PC-9 (cell line): ENCODE data around the gene IFITM10. TPM values are rescaled to one million over a fixed set of nuclear protein-coding genes. Genes with fewer than 3 reads are reported as not detected.

Experiments used
- BruUV-seq: library from RNA; stranded (reverse); fragments of 400-500 nt; replicated peaks from 2 replicates; lab custom pipeline; 2021; lab: Mats Ljungman, UMichigan
- CTCF ChIA-PET: fragments of 300-600 bp; sonication (Branson Sonifier 250); formaldehyde crosslinking; loops from one replicate; lab custom pipeline; 2022; ENCODE audit warnings: antibody characterized with exemption; lab: Charles Lee
- POLR2A ChIA-PET: fragments of 300-600 bp; sonication (Branson Sonifier 250); formaldehyde crosslinking; loops from one replicate; lab custom pipeline; 2022; ENCODE audit warnings: antibody characterized with exemption; ENCODE audit not compliant: unreplicated experiment; lab: Charles Lee
- DNase-seq, 2 experiments: peaks; one replicate each; pipeline versions ENCODE4 v3.0.0 to v3.0.0-alpha.2; 2015 to 2022; ENCODE audit warnings: mixed read lengths in 1 of 2
- H2AFZ ChIP-seq: fragments of 200-600 bp; sonication (generic); 2 replicates; pipeline ENCODE4 v1.8.1; 2017; ENCODE audit warnings: antibody characterized with exemption
- H3F3A ChIP-seq: fragments of 200-600 bp; sonication (generic); 2 replicates; pipeline ENCODE4 v1.8.1; 2017; ENCODE audit warnings: antibody characterized with exemption, mild to moderate bottlenecking, low read depth; ENCODE audit not compliant: insufficient read depth
- H3K27ac ChIP-seq: fragments of 200-600 bp; sonication (generic); 2 replicates; pipeline ENCODE4 v1.6.1; 2016; ENCODE audit warnings: mixed run types
- H3K27me3 ChIP-seq: fragments of 200-600 bp; sonication (generic); 2 replicates; pipeline ENCODE4 v1.6.1; 2016; ENCODE audit warnings: low read depth, mixed run types; ENCODE audit not compliant: insufficient read depth
- H3K36me3 ChIP-seq: fragments of 200-600 bp; sonication (generic); 2 replicates; pipeline ENCODE4 v1.6.1; 2016; ENCODE audit warnings: low read depth, mixed run types
- H3K4me1 ChIP-seq: fragments of 200-600 bp; sonication (generic); replicated peaks from 2 replicates; pipeline ENCODE4 v1.6.1; 2016; ENCODE audit warnings: mixed run types; ENCODE audit not compliant: insufficient read depth
- H3K4me2 ChIP-seq: fragments of 200-600 bp; sonication (generic); 2 replicates; pipeline ENCODE4 v1.6.1; 2017; ENCODE audit warnings: mixed run types
- H3K4me3 ChIP-seq: fragments of 200-600 bp; sonication (generic); 2 replicates; pipeline ENCODE4 v1.6.1; 2016; ENCODE audit warnings: mixed run types
- H3K79me2 ChIP-seq: fragments of 200-600 bp; sonication (generic); 2 replicates; pipeline ENCODE4 v1.6.1; 2017; ENCODE audit warnings: low read depth, mixed run types
- H3K9me2 ChIP-seq: fragments of 200-600 bp; sonication (generic); 2 replicates; pipeline ENCODE4 v1.8.1; 2017; ENCODE audit warnings: mild to moderate bottlenecking; ENCODE audit not compliant: insufficient read depth
- H3K9me3 ChIP-seq: fragments of 200-600 bp; sonication (generic); 2 replicates; pipeline ENCODE4 v1.8.1; 2016; ENCODE audit warnings: low read depth; ENCODE audit not compliant: insufficient read depth
- H4K20me1 ChIP-seq: fragments of 200-600 bp; sonication (generic); 2 replicates; pipeline ENCODE4 v1.8.1; 2017; ENCODE audit not compliant: insufficient read depth
- CTCF ChIP-seq: fragments of 200-600 bp; sonication (generic); conservative IDR thresholded peaks from 2 replicates; pipeline ENCODE4 v1.6.1; 2017; ENCODE audit warnings: mixed run types, antibody characterized with exemption, mild to moderate bottlenecking, moderate library complexity
- EZH2 ChIP-seq: fragments of 200-600 bp; sonication (generic); IDR thresholded peaks from 2 replicates; pipeline ENCODE4 v1.8.0; 2017; ENCODE audit warnings: antibody characterized with exemption, low read depth
- intact Hi-C: fragments of 100-400 bp; cut with micrococcal nuclease; formaldehyde crosslinking; loops from one replicate; pipeline ENCODE4 v1.10.0; 2022; ENCODE audit not compliant: unreplicated experiment
- total RNA-seq: library from RNA; stranded (reverse); gene quantifications from 2 replicates; pipeline ENCODE4 v1.2.3, GENCODE V29; 2021

IFITM10 gene
- total RNA-seq, 1 experiment from 2014 or later, result 5.5 TPM

- intact Hi-C loops, result no loop called here
- no peaks in the 10 kb centered on the region for H3K9me3 ChIP-seq
- H3K27ac ChIP-seq, result no peak overlapping the region
- ChIA-PET CTCF (no interaction called here), POLR2A (no interaction called here)
- H3K4me1 ChIP-seq, result no peaks in the 10 kb centered on the region
- no peak overlapping the region for H3K4me3 ChIP-seq
- TF ChIP-seq CTCF (no peak), EZH2 (no peak)
- DNase-seq, result no peak
- H3F3A ChIP-seq, result no peaks in the 10 kb centered on the region; the same call in 1 of the 2 replicates
- no peak overlapping the region for H3K4me2 ChIP-seq
- H4K20me1 ChIP-seq, result no peaks in the 10 kb centered on the region
- H3K27me3 ChIP-seq, result no peaks in the 10 kb centered on the region
- no peak overlapping the region for H2AFZ ChIP-seq
- no TSS peak for BruUV-seq
- peaks cover 6% of the 10 kb centered on the region for H3K79me2 ChIP-seq
- no peaks in the 10 kb centered on the region for H3K9me2 ChIP-seq
- 0 out of 2 replicates have a peak, but pooled peaks cover 4% of the 10 kb centered on the region for H3K36me3 ChIP-seq
Observed at GRCh38 chr11:1754376-1755150, 4.2 kb upstream of the IFITM10 start.

- ChIA-PET POLR2A (no interaction called here), CTCF (no interaction called here)
- Histone ChIP-seq H4K20me1 (no peaks in the 10 kb centered on the region), H3K4me2 (no peak overlapping the region), H3K36me3 (0 out of 2 replicates have a peak, but pooled peaks cover 4% of the 10 kb centered on the region), H3K4me3 (no peak overlapping the region), H3K27ac (no peak overlapping the region), H3K27me3 (no peaks in the 10 kb centered on the region), H3K9me3 (no peaks in the 10 kb centered on the region), H3K4me1 (no peaks in the 10 kb centered on the region), H3F3A (no peaks in the 10 kb centered on the region; the same call in 1 of the 2 replicates), H3K79me2 (no peaks in the 10 kb centered on the region), H3K9me2 (no peaks in the 10 kb centered on the region), H2AFZ (no peak overlapping the region)
- BruUV-seq, result no TSS peak
- DNase-seq, result no peak
- no peak for TF ChIP-seq CTCF
- TF ChIP-seq EZH2, result no peak
- intact Hi-C loops, result no loop called here
Observed at GRCh38 chr11:1753929-1754305, 3.5 kb upstream of the IFITM10 start.

GRCh38 chr11:1753229-1753928 lies 3.0 kb upstream of the IFITM10 start:
- Histone ChIP-seq H3K27me3 (no peaks in the 10 kb centered on the region), H3K4me2 (no peak overlapping the region), H3F3A (no peaks in the 10 kb centered on the region; the same call in 1 of the 2 replicates), H3K4me3 (no peak overlapping the region), H2AFZ (no peak overlapping the region), H3K36me3 (0 out of 2 replicates have a peak, but pooled peaks cover 4% of the 10 kb centered on the region), H3K4me1 (no peaks in the 10 kb centered on the region), H3K9me3 (no peaks in the 10 kb centered on the region), H3K9me2 (no peaks in the 10 kb centered on the region), H3K27ac (no peak overlapping the region), H4K20me1 (no peaks in the 10 kb centered on the region), H3K79me2 (no peaks in the 10 kb centered on the region)
- no TSS peak for BruUV-seq
- TF ChIP-seq CTCF (no peak), EZH2 (no peak)
- no peak for DNase-seq
- POLR2A ChIA-PET, result no interaction called here
- intact Hi-C loops, result no loop called here
- CTCF ChIA-PET, result no interaction called here
